Ovary (tissue), 3 donors: ENCODE data around the gene ADCK2.

Experiments
- POLR2A ChIP-seq: fragments of 450-650 bp; IDR thresholded peaks from one replicate; pipeline ENCODE4 v1.6.1; 2017; ENCODE audit warnings: antibody characterized with exemption, mild to moderate bottlenecking, moderate library complexity
- TF ChIP-seq, protein P1 (sequence below), 3 donors: fragments of 450-650 bp in 2 of 3; fragments of 200-600 bp in 1 of 3; IDR thresholded peaks; one replicate each; pipeline versions ENCODE4 v1.5.1 to v1.8.0; 2016 to 2022; ENCODE audit warnings: antibody characterized with exemption in 3 of 3, mild to moderate bottlenecking in 1 of 3
- donor health status: DM: no; HTN: no; CAD: no.

DNA sequence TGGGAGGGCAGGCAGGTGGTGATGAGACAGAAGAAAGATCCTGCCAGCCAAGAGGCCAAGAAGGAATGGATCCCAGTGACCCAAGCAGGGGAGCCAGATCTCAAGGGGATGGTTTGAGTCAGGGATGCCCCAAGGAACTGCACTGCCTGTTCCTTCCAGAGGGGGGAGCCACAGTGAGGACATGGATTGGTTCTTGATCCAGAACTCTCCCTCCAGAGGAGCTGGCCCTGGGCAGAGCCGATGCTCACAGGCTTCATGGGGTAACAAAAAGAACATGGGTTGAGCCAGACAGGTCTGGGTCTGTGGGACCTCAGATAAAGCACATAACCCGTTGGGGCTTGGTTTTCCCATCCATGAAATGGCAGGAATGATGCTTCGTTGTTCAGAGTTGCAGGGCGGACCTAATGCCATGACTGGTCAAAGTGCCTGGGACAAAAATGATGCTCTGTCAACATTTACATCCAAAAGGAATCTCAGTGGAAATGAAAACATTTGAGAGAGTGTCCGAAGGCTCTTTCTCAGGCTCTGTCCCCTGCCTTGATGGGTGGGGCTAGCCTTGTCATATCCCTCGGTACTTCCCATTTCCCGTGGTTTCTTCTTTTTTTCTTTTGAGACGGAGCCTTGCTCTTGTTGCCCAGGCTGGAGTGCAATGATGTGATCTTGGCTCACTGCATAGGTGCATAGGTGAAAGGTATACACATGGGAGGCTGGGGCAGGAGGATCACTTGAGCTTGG lies 27.4 kb upstream of the ADCK2 start:
- TF ChIP-seq, protein P1, sequence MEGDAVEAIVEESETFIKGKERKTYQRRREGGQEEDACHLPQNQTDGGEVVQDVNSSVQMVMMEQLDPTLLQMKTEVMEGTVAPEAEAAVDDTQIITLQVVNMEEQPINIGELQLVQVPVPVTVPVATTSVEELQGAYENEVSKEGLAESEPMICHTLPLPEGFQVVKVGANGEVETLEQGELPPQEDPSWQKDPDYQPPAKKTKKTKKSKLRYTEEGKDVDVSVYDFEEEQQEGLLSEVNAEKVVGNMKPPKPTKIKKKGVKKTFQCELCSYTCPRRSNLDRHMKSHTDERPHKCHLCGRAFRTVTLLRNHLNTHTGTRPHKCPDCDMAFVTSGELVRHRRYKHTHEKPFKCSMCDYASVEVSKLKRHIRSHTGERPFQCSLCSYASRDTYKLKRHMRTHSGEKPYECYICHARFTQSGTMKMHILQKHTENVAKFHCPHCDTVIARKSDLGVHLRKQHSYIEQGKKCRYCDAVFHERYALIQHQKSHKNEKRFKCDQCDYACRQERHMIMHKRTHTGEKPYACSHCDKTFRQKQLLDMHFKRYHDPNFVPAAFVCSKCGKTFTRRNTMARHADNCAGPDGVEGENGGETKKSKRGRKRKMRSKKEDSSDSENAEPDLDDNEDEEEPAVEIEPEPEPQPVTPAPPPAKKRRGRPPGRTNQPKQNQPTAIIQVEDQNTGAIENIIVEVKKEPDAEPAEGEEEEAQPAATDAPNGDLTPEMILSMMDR (IDR thresholded peaks at IDR 0.05): no peak
- no peak for TF ChIP-seq POLR2A
